ENCODE measurements around the gene PPRC1. TPM values are rescaled to one million over a fixed set of nuclear protein-coding genes. Genes with fewer than 3 reads are reported as not detected.

The PPRC1 gene
- total RNA-seq, 4 donors from 2014 or later = 15.4 to 105 (median 31.9) TPM

DNA sequence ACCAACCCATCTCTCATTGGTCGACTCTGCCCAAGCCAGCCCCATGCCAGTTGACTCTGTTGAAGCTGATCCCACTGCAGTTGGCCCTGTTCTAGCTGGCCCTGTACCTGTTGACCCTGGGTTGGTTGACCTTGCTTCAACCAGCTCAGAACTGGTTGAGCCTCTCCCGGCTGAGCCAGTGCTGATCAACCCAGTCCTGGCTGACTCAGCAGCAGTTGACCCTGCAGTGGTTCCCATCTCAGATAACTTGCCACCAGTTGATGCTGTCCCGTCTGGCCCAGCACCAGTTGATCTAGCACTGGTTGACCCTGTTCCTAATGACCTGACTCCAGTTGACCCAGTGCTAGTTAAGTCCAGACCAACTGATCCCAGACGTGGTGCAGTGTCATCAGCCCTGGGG is 7.4 kb downstream of the PPRC1 start:
- ATAC-seq (ENCODE audit: low FRiP score) = no peak
- no peak for TF ChIP-seq CTCF (IDR thresholded peaks at IDR 0.05)
- DNase-seq (ENCODE audit: low spot score) = no peak

GRCh38 chr10:102140913-102141540 is 8.2 kb downstream of the PPRC1 start:
- no peak for TF ChIP-seq CTCF (IDR thresholded peaks at IDR 0.05)
- no peak for ATAC-seq (ENCODE audit: low FRiP score)
- no peak for DNase-seq (ENCODE audit: low spot score)

DNA sequence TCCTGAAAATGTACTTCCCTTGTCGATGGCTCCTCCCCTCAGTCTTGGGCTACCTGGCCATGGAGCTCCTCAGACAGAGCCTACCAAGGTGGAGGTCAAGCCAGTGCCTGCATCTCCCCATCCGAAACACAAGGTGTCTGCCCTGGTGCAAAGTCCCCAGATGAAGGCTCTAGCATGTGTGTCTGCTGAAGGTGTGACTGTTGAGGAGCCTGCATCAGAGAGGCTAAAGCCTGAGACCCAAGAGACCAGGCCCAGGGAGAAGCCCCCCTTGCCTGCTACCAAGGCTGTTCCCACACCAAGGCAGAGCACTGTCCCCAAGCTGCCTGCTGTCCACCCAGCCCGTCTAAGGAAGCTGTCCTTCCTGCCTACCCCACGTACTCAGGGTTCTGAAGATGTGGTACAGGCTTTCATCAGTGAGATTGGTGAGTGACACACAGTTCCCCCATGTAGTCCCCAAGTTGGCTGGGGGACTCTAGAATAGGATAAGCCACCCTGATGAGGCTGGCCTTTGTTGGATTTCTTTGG is 8.8 kb downstream of the PPRC1 start:
- ATAC-seq (ENCODE audit: low FRiP score) (no peak), DNase-seq (ENCODE audit: low spot score) (no peak)
- no peak for TF ChIP-seq CTCF (IDR thresholded peaks at IDR 0.05)

- no peak for DNase-seq (ENCODE audit: low spot score)
- no peak for TF ChIP-seq CTCF (IDR thresholded peaks at IDR 0.05)
- ATAC-seq (ENCODE audit: low FRiP score) = no peak
Measured at GRCh38 chr10:102146971-102147428, 14.2 kb downstream of the PPRC1 start.

DNA sequence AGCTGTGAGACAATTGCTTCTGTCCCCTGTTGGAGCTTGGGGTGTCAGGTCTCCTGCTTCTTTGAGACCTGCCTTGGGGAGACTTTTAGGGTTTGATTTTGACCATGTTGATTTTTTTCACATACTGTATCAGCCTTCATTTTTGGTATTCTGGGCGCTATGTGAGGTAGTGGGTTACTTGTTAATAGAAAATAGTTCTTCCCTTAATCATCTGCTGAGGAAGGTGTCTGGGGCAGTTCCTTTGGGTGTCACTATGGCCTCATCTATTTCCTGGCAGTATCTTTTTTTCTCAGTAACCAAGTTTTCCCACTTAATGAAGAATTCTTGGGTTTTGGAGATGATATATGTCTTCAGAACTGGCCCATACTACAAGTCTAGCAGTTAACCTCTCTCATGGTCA is 14.7 kb downstream of the PPRC1 start:
- DNase-seq (ENCODE audit: low spot score) (no peak), ATAC-seq (ENCODE audit: low FRiP score) (no peak)
- TF ChIP-seq CTCF (IDR thresholded peaks at IDR 0.05) = no peak

DNA sequence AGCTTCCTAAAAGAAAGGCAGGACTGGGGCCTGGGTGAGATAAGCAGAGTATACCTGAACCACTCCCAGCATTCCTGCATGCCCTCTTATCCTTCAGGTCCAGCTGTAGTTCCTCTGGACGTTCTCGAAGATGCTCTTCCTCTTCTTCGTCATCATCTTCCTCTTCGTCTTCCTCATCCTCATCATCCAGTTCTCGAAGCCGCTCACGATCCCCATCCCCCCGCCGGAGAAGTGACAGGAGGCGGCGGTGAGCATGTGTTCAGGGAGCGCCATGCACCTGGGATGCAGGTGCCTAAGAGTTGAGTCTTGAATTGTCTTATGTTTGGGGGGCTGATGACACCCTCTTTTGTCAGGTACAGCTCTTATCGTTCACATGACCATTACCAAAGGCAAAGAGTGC is 15.4 kb downstream of the PPRC1 start:
- DNase-seq (ENCODE audit: low spot score) (no peak), ATAC-seq (ENCODE audit: low FRiP score) (no peak)
- no peak for TF ChIP-seq CTCF (IDR thresholded peaks at IDR 0.05)

Data from omental fat pad (tissue), 4 donors.